ENCODE data around the gene ALG14. TPM values are rescaled to one million over a fixed set of nuclear protein-coding genes. Genes with fewer than 3 reads are reported as not detected.

ALG14 gene
- total and polyA plus RNA-seq, 10 of the 15 experiments (the other 5 are each of a cell fraction or from before 2014, with no cell fraction given), result 2.6 to 19.2 (median 7.5) TPM

- ATAC-seq (peak; percentile 31; the same call in 1 of the 3 replicates), DNase-seq (ENCODE audit: low read depth, low spot score) (no peak), FAIRE-seq (no peak)
- H2AFZ ChIP-seq (ENCODE audit: control insufficient read depth, low read depth, low read length), result no peak overlapping the region
- H3K27me3 ChIP-seq (replicated peaks in 1 of 2; ENCODE audit: control insufficient read depth in 2 of 2, insufficient read depth in 2 of 2, low read length in 1 of 2), result no peaks in the 10 kb centered on the region; a peak in 1 of 4 replicates
- in situ Hi-C loops (cut with MboI), result no loop called here
- no peak overlapping the region for H3K4me2 ChIP-seq (ENCODE audit: control insufficient read depth, insufficient read depth)
- no TSS peak for BruUV-seq (replicated peaks)
- no peaks in the 10 kb centered on the region for H3K4me1 ChIP-seq (ENCODE audit: control insufficient read depth, insufficient read depth, low read length)
- H4K20me1 ChIP-seq (ENCODE audit: control insufficient read depth, insufficient read depth), result no peaks in the 10 kb centered on the region
- POLR2A ChIA-PET, result no interaction called here
- SMC1A ChIA-PET (ENCODE audit: uncharacterized antibody, unreplicated experiment), result interaction anchor here (0.9 kb wide), 1 partner anchor 41 kb away, joined by 3 read pairs; no protein-coding TSS in a partner anchor
- no peak overlapping the region for H3K4me3 ChIP-seq
- no peak overlapping the region for H3K27ac ChIP-seq (ENCODE audit: control insufficient read depth, insufficient read depth)
- H3K79me2 ChIP-seq (ENCODE audit: control insufficient read depth, insufficient read depth, low read length), result no peaks in the 10 kb centered on the region
- no peaks in the 10 kb centered on the region for H3K36me3 ChIP-seq (ENCODE audit: control insufficient read depth in 2 of 2, insufficient read depth in 2 of 2, low read length in 1 of 2)
- CTCF ChIA-PET, result no interaction called here
- intact Hi-C loops (cut with micrococcal nuclease; ENCODE audit: unreplicated experiment), result no loop called here
- H3K9ac ChIP-seq (ENCODE audit: control insufficient read depth, insufficient read depth, low read length), result no peak overlapping the region
- RAD21 ChIA-PET (ENCODE audit: unreplicated experiment), result no interaction called here
- H3K9me3 ChIP-seq (replicated peaks; ENCODE audit: control insufficient read depth, insufficient read depth, low read length), result no peaks in the 10 kb centered on the region
- 52% methylated on average over 6 of the region's 6 CpGs for WGBS (ENCODE audit: insufficient coverage, insufficient replicate concordance, low lambda C conversion rate, missing lambda C conversion rate)
- TF ChIP-seq REST (IDR thresholded peaks at IDR 0.05; ENCODE audit: low read depth, low read length) (no peak), CHD2 (IDR thresholded peaks at IDR 0.05; ENCODE audit: borderline replicate concordance, low read depth, low read length) (no peak), BACH1 (IDR thresholded peaks at IDR 0.05; ENCODE audit: borderline replicate concordance) (no peak), SIX5 (IDR thresholded peaks at IDR 0.05; ENCODE audit: low read depth, low read length, severe bottlenecking) (no peak), CHD4 (IDR thresholded peaks at IDR 0.05) (no peak), SUPT20H (IDR thresholded peaks at IDR 0.05; ENCODE audit: borderline replicate concordance, control insufficient read depth, low read depth, low read length) (no peak), PML (IDR thresholded peaks at IDR 0.05; ENCODE audit: low read length) (no peak), ZNF207 (IDR thresholded peaks at IDR 0.05; ENCODE audit: borderline replicate concordance) (no peak), SKIL (IDR thresholded peaks at IDR 0.05; ENCODE audit: low read depth, poor library complexity, severe bottlenecking) (no peak), EP300 (IDR thresholded peaks at IDR 0.05; ENCODE audit: borderline replicate concordance in 1 of 2, control insufficient read depth in 1 of 2, low read depth in 2 of 2, low read length in 2 of 2) (no peak), GATAD2B (conservative IDR thresholded peaks at IDR 0.05; ENCODE audit: low read depth) (no peak), E4F1 (IDR thresholded peaks at IDR 0.05; ENCODE audit: borderline replicate concordance, partially characterized antibody) (no peak), PAX8 (IDR thresholded peaks at IDR 0.05) (no peak)
These were observed 17.0 kb upstream of the ALG14 start for GRCh38 chr1:95089650-95090287.
